Embryonic facial prominence (tissue), 1 donor: Measurements from ENCODE around the gene FCN3.
A peak's percentile ranks its signal among the peaks of the same experiment; 100 is the strongest.

ENCODE experiments used
- DNase-seq: peaks from one replicate; pipeline ENCODE4 v3.0.0-alpha.2; 2016; ENCODE audit errors: extremely low spot score

The FCN3 gene

GRCh38 chr1:27358038-27358927 lies 16.3 kb downstream of the FCN3 start:
- DNase-seq, result no peak

- DNase-seq, result peak; percentile 60
These were observed 17.2 kb downstream of the FCN3 start for GRCh38 chr1:27357281-27358037.

DNA sequence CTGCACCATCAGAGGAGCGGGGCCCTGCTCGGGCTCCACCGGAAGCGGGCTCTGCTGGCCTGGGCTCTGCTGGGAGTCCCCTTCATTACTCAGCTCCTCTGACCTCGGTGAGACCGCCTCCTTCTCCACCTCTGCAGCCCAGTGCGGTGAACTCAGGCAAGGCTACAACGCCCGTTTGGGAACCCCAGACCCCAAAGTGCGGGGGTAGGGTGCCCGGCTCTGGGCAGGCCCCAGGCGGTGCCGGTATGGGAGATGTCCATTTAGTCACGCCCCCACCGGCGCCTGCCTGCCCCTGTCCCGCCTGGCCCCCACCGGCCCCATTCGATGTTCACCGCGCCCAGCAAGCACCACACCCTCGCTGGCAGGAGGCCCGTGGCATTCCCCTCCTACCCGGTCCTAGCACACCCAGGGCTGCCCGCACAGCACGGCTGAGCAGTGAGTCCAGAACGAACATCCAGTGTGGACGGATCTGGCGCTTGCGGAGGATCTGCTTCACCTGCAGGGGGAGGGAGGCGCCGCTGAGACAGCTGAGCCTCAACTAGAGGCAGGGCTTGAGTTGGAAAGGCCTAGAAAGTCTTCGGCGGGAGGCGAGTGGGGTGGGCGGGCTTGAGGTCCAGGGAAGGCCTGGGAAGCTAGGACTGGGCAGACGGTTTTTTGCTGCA lies 17.9 kb downstream of the FCN3 start:
- DNase-seq, result no peak

DNA sequence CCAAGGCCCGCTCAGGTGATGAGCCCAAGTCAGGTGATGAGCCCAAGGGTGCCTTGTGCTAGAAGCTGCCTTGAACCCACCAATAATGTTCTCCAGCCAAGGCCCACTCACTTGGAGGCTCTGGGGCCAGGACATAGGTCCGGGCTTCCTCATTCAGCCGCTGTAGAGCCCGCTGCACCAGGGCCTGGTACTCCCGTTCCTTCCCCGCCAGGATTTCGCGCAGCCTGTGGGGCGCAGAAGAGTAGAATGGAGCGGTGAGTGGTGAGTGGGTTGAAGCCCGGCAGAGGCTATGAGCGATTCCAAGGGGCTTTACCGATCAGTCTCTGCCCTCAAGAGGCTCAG lies 18.4 kb downstream of the FCN3 start:
- no peak for DNase-seq

DNA sequence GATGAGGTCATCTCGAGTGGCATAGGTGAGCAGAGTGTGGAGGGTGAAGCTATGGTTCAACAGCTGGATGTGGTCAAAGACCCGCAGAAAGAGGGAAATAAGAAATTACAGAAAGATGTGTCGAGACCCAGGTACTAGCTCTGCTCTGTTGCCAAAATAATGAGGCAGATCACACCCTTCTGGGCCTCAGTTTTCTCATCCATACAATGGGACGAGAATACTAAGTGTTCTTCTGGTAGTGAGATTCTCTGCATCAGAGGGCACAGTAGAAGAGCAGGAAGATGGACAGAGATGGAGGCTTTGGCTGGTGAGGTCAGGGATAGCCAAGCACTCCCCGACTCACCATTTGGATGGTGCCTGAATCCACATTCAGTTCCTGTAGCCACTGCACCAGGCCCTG lies 18.9 kb downstream of the FCN3 start:
- DNase-seq, result no peak

- DNase-seq, result no peak
These were observed 21.0 kb downstream of the FCN3 start for GRCh38 chr1:27353629-27354028.

- DNase-seq, result no peak
These were observed 21.5 kb downstream of the FCN3 start for GRCh38 chr1:27353166-27353565.

GRCh38 chr1:27351541-27352107 lies 23.0 kb downstream of the FCN3 start:
- no peak for DNase-seq

DNA sequence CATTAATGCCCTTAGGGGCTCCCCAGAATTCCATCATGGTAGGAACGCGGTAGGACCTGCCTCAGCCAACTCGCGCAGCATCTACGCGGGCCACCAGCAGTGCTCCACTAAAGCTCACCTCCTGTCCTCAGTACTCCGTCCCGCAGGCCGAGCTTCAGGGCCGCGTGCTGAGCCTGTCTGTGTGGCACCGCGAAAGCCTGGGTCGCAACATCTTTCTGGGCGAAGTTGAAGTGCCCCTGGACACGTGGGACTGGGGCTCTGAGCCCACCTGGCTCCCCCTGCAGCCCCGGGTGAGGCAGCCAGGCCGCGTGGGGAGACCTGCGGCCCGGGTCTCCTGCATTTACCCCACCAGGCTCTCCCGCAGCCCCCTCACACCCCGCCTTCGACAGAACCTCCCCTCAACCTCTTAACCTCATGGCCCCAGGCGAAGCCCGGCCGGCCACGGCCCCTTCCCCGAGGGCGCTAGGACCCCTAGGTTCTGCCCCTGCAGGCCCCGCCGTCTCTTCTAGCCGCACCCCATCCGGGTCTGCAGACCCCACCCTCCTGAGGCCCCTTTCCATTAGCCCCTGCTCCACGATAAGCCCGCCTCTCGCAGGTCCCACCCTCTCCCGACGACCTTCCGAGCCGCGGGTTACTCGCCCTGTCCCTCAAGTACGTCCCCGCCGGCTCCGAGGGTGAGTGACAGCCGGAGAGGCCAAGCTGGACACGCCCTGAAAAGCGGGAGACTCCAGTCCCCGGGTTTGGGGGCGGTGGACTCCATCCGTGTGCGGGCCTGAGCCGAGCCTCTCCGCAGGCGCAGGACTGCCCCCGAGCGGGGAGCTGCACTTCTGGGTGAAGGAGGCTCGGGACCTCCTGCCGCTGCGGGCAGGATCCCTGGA lies 23.7 kb downstream of the FCN3 start:
- DNase-seq, result no peak

DNA sequence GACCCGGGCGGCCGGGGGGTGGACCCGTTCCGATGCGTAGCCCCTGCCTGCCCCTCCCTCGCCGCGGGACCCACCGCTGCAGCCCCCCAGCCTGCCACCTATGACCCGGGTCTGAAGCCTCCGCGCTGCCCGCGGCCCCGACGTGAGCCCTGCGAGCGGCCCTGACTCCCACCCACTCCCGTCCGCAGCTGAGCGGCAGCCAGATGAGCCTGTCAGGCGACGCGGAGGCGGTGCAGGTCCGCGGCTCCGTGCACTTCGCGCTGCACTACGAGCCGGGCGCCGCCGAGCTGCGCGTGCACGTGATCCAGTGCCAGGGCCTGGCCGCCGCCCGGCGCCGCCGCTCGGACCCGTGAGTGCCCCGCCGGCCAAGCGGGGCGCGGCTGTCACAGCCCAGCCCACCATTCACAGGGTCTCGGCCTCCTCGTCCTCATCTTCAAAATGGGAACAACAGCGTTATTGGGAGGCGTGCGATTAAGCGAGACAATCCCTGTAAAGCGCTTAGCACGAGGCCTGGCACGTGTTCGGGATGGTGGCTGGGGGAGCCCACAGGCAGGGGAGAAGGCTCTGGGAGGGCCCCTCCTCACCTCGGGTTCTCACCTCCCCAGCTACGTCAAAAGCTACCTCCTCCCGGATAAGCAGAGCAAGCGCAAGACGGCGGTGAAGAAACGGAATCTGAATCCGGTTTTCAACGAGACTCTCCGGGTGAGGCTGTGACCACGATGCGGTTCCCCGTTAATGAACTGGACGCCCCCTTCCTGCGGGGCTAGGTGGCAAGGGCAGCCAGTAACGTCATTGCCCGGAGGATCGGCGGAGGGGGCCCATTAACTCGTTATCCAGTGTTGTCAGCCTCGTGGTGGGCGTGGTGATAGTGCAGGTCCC lies 24.6 kb downstream of the FCN3 start:
- DNase-seq, result no peak

DNA sequence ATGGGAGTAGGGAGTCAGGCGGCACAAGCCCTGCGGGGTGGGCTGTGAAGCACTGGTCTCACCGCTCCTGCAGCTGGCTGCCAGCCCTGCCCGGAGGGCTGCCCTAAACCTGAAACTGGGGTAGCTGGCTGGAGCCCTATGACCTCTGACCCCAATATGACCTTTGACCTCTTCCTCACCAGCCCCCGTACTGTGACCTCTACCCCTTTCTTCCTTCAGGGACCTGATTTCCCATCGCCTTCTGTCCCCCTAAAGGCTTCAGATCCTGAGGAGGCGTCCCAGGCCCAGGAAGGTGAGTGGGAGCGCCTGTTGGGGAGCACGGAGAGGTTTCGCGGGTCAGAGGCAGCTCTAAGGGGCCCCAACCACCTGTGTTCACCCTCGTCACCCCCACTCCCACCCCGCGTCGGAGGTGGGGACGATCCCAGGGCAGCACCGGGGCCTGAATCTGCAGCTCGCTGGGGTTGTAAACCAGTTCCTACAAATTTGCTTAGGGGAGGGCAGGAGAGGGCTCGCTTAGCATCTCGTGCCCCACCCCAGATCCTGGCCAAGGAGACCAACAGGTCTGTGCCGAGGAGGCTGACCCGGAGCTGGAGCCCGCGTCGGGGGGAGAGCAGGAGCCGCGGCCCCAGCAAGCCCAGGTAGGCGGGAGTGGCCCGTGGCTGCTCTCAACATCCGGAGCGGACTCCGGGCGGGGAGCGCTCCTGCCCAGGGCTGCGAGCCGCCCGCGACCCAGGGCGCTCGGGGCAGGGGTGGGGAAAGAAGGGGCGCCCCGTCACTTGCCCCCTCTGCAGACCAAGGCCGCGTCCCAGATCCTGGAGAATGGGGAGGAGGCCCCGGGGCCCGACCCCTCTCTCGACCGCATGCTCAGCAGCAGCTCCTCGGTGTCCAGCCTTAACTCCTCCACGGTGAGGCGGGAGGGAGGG lies 25.5 kb downstream of the FCN3 start:
- no peak for DNase-seq

GRCh38 chr1:27346991-27347624 lies 27.5 kb downstream of the FCN3 start:
- DNase-seq, result no peak

- DNase-seq, result no peak
These were observed 28.3 kb downstream of the FCN3 start for GRCh38 chr1:27346357-27346756.

DNA sequence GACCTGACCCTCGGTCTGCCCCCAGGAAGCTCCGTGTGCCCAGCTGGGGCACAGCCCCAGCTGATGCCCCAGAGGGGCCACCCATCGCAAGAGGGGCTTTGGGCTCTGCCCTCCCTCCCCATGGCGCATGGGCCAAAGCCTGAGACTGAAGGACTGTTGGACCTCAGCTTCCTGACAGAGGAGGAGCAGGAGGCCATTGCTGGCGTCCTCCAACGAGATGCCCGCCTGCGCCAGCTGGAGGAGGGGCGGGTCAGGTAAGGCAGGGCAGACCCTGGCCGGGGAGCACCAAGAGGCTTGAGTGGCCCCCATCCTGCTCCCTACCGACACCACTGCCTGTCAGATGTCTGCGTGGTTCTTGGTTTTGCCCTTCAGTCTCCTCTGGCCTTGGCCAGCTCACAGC lies 29.4 kb downstream of the FCN3 start:
- no peak for DNase-seq

DNA sequence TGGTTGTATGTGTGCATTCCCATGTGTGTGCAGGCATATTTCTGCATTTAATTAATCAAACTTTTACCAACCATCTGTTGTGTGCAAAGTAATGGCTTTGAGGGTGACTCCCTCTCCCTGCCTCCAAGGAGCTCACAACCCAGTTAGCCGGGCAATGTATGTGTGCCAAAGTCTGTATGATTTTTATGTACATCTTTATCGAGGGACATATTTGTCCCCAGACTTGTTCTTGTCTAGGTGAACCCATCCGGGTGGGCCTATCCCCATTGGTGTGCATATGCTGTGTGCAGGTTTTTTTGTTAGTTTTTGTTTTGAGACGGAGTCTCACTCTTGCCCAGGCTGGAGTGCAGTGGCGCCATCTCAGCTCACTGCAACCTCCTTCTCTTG lies 31.0 kb downstream of the FCN3 start:
- no peak for DNase-seq

DNA sequence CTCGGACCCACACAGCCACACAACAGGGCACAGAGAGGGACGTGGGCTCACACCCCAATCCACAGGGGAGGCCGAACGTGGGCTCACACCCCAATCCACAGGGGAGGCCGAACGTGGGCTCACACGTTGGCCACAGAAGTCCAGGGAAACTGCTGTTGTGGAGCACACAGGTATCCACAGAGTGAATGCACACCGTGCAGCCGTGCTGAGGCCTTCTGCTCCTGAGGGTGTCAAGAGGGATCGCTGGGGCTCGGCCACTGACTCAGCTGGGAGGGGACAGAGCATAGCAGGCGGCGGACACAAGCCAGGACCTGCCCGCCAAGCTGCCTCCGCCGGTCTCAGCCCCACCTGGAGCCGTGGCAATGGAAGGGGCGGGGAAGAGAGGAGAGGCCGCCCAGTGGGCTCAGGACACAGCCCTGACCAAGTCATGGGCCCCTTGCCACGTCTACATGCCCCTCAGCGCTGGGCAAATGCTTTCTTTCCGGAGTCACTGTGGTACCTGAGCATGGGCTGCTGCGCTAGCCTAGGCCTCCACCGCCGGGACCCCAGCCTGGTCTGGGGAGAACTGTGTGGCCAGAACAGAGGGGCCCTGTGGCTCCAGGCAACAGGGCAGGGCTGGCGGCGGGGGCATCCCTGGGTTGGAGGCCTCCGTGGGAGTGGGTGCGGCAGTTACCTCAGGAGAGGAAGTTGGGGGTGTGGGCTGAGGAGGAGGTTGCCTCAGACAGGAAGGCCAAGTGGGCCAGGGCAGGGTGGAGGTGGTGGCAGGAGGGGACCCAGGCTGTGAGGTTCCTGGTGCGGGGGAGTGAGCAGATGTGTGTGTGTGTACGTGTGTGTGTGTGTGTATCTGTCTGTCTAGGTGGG lies 31.6 kb downstream of the FCN3 start:
- DNase-seq, result no peak

DNA sequence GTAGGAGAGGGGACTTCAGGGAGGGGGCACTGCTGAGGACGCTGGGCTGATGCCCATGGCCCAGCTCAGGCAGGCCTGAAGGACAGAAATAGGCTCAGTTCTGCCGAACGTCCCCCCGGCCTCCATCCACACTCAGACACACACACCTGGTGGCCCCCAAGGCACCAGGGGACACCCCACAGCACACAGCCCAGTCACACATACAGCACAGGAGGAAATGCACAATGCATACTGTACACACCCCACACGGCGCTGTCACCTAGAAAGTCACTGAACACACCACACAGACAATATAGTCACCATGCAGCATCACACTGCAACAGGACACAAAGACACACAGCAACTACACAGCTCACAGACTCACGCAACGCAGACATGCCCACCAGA lies 32.2 kb downstream of the FCN3 start:
- DNase-seq, result no peak
